ENCODE data around the gene ANKRD40CL.

ANKRD40CL gene

GRCh38 chr17:50790618-50791017, 23.3 kb upstream of the ANKRD40CL start:
- DNase-seq (ENCODE audit: low read depth): no peak
- TF ChIP-seq, protein P1, sequence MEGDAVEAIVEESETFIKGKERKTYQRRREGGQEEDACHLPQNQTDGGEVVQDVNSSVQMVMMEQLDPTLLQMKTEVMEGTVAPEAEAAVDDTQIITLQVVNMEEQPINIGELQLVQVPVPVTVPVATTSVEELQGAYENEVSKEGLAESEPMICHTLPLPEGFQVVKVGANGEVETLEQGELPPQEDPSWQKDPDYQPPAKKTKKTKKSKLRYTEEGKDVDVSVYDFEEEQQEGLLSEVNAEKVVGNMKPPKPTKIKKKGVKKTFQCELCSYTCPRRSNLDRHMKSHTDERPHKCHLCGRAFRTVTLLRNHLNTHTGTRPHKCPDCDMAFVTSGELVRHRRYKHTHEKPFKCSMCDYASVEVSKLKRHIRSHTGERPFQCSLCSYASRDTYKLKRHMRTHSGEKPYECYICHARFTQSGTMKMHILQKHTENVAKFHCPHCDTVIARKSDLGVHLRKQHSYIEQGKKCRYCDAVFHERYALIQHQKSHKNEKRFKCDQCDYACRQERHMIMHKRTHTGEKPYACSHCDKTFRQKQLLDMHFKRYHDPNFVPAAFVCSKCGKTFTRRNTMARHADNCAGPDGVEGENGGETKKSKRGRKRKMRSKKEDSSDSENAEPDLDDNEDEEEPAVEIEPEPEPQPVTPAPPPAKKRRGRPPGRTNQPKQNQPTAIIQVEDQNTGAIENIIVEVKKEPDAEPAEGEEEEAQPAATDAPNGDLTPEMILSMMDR (IDR thresholded peaks at IDR 0.05; ENCODE audit: low read depth, low read length, missing control alignments): no peak
- no peak overlapping the region for H3K4me3 ChIP-seq (ENCODE audit: low read depth, low read length)

- no peak overlapping the region for H3K4me3 ChIP-seq (ENCODE audit: low read depth, low read length)
- TF ChIP-seq, protein P1 (IDR thresholded peaks at IDR 0.05; ENCODE audit: low read depth, low read length, missing control alignments): no peak
- DNase-seq (ENCODE audit: low read depth): no peak
These were observed 19.8 kb upstream of the ANKRD40CL start for GRCh38 chr17:50787106-50787505.

DNA sequence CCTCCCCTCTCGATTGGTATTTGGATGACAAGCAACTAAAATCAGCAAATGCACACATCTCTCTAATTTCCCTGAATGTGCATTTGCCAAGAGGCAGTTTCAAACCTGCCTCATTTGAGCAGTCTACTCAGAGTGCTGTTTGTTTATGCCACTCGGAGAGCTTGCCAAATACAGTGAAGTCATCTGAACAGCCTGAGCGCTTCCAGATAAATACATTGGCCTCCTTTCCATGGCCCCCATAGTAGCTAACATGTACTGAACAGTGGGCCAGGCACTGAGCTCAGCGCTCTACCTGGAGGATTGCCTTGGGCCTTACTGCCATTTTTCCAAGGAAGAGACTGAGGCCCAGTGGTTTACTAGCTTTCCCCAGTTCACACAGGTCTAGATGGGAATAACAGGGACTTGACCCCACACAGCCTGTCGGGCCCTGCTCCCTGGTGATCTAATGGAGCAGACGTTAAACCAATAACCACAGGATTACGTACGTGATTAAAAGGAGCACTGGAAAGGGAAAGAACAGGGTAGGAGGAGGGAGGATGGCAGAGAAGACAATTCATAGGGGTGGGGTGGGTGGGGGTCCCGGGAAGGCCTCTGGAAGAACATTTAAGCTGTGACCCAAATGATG, 18.7 kb upstream of the ANKRD40CL start:
- H3K4me3 ChIP-seq (ENCODE audit: low read depth, low read length): no peak overlapping the region
- DNase-seq (ENCODE audit: low read depth): no peak
- TF ChIP-seq, protein P1 (IDR thresholded peaks at IDR 0.05; ENCODE audit: low read depth, low read length, missing control alignments): no peak

GRCh38 chr17:50785126-50785525, 17.8 kb upstream of the ANKRD40CL start:
- TF ChIP-seq, protein P1 (IDR thresholded peaks at IDR 0.05; ENCODE audit: low read depth, low read length, missing control alignments): no peak
- H3K4me3 ChIP-seq (ENCODE audit: low read depth, low read length): no peak overlapping the region
- no peak for DNase-seq (ENCODE audit: low read depth)

- TF ChIP-seq, protein P1 (IDR thresholded peaks at IDR 0.05; ENCODE audit: low read depth, low read length, missing control alignments): no peak
- H3K4me3 ChIP-seq (ENCODE audit: low read depth, low read length): no peak overlapping the region
- DNase-seq (ENCODE audit: low read depth): no peak
These were observed 16.6 kb upstream of the ANKRD40CL start for GRCh38 chr17:50783905-50784304.

DNA sequence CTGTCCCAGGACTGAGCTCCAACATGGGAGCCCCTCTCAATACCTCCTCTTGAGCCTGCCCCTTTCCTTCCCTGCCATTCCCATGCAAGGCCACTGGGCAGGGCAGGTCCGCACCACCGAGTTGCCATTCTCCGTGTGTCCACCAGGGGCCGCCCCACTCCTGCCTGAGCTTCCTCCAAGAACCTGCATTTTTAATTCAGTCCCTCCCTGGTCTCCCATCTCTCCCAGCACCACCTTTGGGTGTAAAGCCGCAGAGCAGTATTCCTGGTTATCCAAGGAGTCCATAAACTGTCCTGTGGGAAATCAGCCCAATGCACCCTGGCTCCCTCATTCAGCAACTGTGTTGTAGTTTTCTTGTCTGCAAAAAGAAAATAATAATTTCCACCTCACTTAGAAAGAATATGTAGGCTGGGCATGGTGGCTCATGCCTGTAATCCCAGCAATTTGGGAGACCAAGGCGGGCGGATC, 15.9 kb upstream of the ANKRD40CL start:
- no peak overlapping the region for H3K4me3 ChIP-seq (ENCODE audit: low read depth, low read length)

More for the DNA sequence above, 15.9 kb upstream of the ANKRD40CL start:
- TF ChIP-seq, protein P1 (IDR thresholded peaks at IDR 0.05; ENCODE audit: low read depth, low read length, missing control alignments): peak; percentile 99
- DNase-seq (ENCODE audit: low read depth): peak; percentile 38
